Measurements from ENCODE around the gene MED17.

Gene MED17

DNA sequence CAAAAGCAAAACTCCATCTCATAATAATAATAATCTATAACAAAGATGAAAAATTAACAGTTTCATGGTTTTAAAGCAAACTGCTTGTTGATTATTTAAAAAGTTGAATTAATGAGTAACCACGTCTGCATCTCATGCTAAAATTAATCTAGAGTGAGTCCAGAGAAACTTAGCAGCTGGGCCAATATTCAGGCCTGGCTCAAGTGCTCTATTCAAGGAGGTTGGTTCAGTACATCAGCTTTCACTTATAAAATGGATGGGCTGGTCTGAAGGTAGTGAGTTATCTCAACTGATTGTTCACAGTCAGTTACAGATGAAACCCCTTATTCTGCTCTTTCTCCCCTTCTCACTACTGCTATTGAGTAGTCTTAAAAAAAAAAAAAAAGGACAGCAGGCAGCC, 43.3 kb downstream of the MED17 start:
- no peak for FAIRE-seq
- no peak for DNase-seq (ENCODE audit: insufficient read length, low spot score)
- TF ChIP-seq, protein P1, sequence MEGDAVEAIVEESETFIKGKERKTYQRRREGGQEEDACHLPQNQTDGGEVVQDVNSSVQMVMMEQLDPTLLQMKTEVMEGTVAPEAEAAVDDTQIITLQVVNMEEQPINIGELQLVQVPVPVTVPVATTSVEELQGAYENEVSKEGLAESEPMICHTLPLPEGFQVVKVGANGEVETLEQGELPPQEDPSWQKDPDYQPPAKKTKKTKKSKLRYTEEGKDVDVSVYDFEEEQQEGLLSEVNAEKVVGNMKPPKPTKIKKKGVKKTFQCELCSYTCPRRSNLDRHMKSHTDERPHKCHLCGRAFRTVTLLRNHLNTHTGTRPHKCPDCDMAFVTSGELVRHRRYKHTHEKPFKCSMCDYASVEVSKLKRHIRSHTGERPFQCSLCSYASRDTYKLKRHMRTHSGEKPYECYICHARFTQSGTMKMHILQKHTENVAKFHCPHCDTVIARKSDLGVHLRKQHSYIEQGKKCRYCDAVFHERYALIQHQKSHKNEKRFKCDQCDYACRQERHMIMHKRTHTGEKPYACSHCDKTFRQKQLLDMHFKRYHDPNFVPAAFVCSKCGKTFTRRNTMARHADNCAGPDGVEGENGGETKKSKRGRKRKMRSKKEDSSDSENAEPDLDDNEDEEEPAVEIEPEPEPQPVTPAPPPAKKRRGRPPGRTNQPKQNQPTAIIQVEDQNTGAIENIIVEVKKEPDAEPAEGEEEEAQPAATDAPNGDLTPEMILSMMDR (IDR thresholded peaks at IDR 0.05; ENCODE audit: insufficient read depth, missing control alignments), result no peak

DNA sequence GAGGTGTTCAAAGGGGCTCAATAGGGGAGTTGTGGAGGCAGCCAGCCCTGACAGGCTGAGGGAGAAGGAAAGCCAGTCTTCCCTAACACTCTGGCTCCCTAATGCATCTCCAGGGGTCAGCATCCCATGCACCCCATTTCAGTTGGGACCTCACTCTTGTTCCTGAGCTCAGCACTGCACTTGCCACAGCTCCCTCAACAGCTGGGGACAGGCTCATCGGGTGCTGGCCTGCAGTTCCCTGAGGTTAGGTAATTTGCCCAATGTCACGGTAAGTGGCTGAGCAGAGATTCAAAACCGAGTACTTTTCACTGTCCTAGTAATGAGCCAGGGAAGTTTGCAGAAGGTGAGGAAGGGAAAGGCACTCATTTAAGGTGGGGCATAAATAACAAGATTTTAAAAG, 45.5 kb downstream of the MED17 start:
- TF ChIP-seq, protein P1 (IDR thresholded peaks at IDR 0.05; ENCODE audit: insufficient read depth, missing control alignments), result no peak
- DNase-seq (ENCODE audit: insufficient read length, low spot score), result no peak
- no peak for FAIRE-seq

DNA sequence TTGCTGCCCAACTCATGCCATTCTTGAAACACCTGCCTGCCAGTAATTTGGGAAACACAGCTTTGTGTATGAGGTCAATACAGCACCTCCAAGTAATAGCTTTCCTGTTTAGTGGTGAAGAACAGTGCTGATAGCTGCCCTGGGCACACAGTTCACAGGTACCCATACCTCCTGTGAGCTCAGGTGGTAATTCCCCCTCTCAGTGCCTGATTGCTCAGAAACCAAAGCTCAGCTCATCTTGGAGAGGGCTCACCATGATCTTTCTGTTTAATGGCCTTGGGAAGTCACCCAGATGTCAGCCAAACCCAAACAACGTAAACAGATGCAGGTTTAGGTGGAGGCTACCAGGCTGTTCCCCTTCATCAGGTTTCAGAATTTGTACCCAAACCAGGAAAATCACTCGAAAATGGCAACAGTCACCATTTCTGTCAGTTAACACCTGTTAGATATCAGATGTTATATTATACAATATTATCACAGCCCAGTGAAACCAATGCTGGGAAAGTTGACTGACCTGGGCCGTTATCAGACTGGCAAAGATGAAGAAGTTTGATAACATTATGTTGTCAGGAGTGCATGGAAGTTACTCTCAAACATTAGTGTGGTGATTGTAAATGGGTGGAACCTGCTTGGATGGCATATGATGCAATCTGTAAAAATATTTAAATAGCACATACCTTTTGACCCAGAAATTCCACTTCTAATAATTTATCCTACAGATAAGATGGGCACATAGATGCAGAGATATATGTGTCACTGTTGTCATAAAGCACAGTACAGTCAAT, 47.5 kb downstream of the MED17 start:
- FAIRE-seq (no peak), DNase-seq (ENCODE audit: insufficient read length, low spot score) (no peak)
- TF ChIP-seq, protein P1 (IDR thresholded peaks at IDR 0.05; ENCODE audit: insufficient read depth, missing control alignments), result no peak

DNA sequence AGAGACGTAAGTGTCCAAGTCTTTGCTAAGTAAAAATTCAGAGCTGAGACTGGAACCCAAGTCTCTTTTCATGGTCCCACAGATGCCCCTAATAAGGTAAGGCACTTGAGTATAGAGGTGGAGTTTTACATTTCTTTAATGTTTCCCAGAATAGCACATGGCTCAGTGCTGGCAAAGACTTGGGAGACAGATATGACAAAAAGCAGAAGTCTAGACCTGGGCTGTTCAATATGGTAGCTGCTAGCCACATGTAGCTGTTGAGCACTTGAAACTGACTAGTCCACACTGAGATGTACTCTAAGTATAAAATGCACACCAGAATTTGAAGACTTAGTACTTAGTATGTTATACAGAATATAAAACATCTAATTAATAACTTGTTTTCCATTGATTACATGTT, 48.7 kb downstream of the MED17 start:
- TF ChIP-seq, protein P1 (IDR thresholded peaks at IDR 0.05; ENCODE audit: insufficient read depth, missing control alignments), result no peak
- no peak for DNase-seq (ENCODE audit: insufficient read length, low spot score)
- FAIRE-seq, result no peak

- TF ChIP-seq, protein P1 (IDR thresholded peaks at IDR 0.05; ENCODE audit: insufficient read depth, missing control alignments), result no peak
- DNase-seq (ENCODE audit: insufficient read length, low spot score) (no peak), FAIRE-seq (no peak)
These were observed 54.9 kb downstream of the MED17 start for GRCh38 chr11:93838967-93839366.

GRCh38 chr11:93840180-93840579, 56.1 kb downstream of the MED17 start:
- no peak for DNase-seq (ENCODE audit: insufficient read length, low spot score)
- TF ChIP-seq, protein P1 (IDR thresholded peaks at IDR 0.05; ENCODE audit: insufficient read depth, missing control alignments), result no peak
- FAIRE-seq, result no peak

- TF ChIP-seq, protein P1 (IDR thresholded peaks at IDR 0.05; ENCODE audit: insufficient read depth, missing control alignments), result no peak
- no peak for DNase-seq (ENCODE audit: insufficient read length, low spot score)
- FAIRE-seq, result no peak
These were observed 56.9 kb downstream of the MED17 start for GRCh38 chr11:93840981-93841380.
